BJ (cell line): ENCODE results near the gene AGO3. TPM values are rescaled to one million over a fixed set of nuclear protein-coding genes. Genes with fewer than 3 reads are reported as not detected.

Experiments used
- CTCF ChIA-PET: fragments of 350-600 bp; formaldehyde crosslinking; extraction: SDS; loops from one replicate; lab custom pipeline; 2021; ENCODE audit warnings: antibody characterized with exemption, inconsistent platforms; lab: Yijun Ruan, JAX
- POLR2A ChIA-PET: fragments of 300-600 bp; sonication (Branson Sonifier 250); formaldehyde crosslinking; extraction: SDS; loops from one replicate; lab custom pipeline; 2021; ENCODE audit warnings: antibody characterized with exemption; lab: Charles Lee
- DNase-seq: peaks from one replicate; pipeline ENCODE4 v3.0.0-alpha.2; 2011; ENCODE audit warnings: low read depth
- H3K27me3 ChIP-seq: 2 replicates; pipeline ENCODE4 v1.6.0; 2011; ENCODE audit warnings: low read length; ENCODE audit not compliant: control insufficient read depth, insufficient read depth
- H3K36me3 ChIP-seq: 2 replicates; pipeline ENCODE4 v1.5.1; 2011; ENCODE audit warnings: low read length; ENCODE audit not compliant: control insufficient read depth, insufficient read depth
- H3K4me3 ChIP-seq: 2 replicates; pipeline ENCODE4 v1.5.1; 2011; ENCODE audit warnings: low read depth, mild to moderate bottlenecking, control low read depth, low read length
- CTCF ChIP-seq: IDR thresholded peaks from 2 replicates; pipeline ENCODE4 v1.5.1; 2011; ENCODE audit warnings: low read depth, mild to moderate bottlenecking, control low read depth, inconsistent platforms, low read length, moderate library complexity; ENCODE audit not compliant: insufficient read depth
- polyA plus RNA-seq: library from polyadenylated mRNA; depleted of rRNA; stranded (reverse); fragments of >200 nt; gene quantifications from 2 replicates; pipeline ENCODE4 v1.2.3, GENCODE V29; 2011

The AGO3 gene
- polyA plus RNA-seq, 1 experiment, result 18.9 TPM

- DNase-seq, result no peak
- TF ChIP-seq CTCF, result no peak
- CTCF ChIA-PET, result interaction anchor here (1.0 kb wide), 1 partner anchor 42 kb away, joined by 3 read pairs; no protein-coding TSS in a partner anchor
- Histone ChIP-seq H3K36me3 (peaks cover 8% of the 10 kb centered on the region), H3K27me3 (no peaks in the 10 kb centered on the region), H3K4me3 (no peak overlapping the region)
- POLR2A ChIA-PET, result no interaction called here
Observed at GRCh38 chr1:35923791-35924221, 7.1 kb upstream of the AGO3 start.

DNA sequence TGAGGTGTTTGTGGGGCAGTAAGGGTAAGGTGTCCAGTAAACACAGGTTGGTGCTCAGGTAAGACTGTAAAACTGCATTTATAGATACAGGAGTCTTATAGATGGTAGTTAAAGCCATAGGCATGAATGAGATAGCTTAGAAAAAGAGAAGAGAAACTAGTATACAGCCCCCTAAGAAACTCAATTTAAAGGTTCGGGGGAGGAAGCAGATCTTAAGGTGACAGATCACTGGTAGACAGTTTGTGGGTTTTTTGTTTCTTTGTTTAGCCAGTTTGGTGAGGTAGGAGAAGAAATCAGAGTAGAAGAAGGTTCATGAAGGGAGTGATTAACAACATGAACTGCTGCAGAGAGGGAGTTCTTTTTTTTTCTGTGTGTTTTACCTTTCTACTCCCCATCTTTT lies 6.1 kb upstream of the AGO3 start:
- Histone ChIP-seq H3K27me3 (no peaks in the 10 kb centered on the region), H3K36me3 (no peaks in the 10 kb centered on the region; the same call in 1 of the 2 replicates), H3K4me3 (no peak overlapping the region)
- no peak for TF ChIP-seq CTCF
- DNase-seq, result no peak
- CTCF ChIA-PET, result no interaction called here
- POLR2A ChIA-PET, result no interaction called here

DNA sequence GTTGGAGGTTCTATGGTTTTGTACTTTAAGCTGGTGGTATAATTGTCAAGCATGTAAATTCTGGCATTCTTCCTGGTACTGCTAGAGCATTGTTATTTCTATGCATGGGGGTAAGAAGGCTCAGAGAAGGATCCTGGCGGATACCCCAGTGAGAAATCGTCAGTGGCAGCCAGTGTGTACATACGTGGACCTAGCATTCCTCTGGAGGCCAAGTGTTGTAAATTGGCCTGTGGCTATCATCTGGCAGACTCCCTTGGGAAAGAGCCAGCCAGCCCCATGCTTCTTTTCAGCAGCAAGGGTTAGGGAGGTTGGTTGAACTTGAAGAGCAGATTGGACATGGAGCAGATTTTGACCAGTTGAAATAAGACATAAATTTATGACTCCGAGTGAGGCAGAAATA lies 5.2 kb upstream of the AGO3 start:
- Histone ChIP-seq H3K36me3 (no peaks in the 10 kb centered on the region; the same call in 1 of the 2 replicates), H3K4me3 (no peak overlapping the region), H3K27me3 (no peaks in the 10 kb centered on the region)
- CTCF ChIA-PET, result no interaction called here
- POLR2A ChIA-PET, result no interaction called here
- no peak for DNase-seq
- no peak for TF ChIP-seq CTCF

DNA sequence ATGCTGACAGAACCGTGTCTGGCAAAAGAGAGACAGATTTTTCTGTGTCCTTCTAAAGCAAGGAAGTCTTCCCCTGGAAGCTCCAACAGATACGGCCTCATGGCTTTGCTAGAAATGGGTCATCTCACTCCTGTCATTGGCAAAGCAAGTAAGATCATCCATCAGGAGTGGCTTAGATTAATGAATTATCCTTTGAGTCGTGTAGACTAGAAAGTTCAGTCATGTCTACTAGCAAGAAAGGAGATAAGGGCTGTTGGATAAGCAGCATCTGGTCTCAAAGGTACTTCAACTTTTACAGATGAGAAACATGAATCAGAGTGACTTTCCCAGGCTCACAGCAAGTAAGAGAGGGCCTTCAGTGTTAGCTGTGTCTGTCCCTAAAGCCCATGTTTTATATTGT lies 3.4 kb upstream of the AGO3 start:
- CTCF ChIA-PET, result interaction anchor here (1.3 kb wide), 1 partner anchor 44 kb away, joined by 4 read pairs; the partner anchor contains the start of gene AGO1
- no peak for DNase-seq
- no peak for TF ChIP-seq CTCF
- POLR2A ChIA-PET, result no interaction called here
- no peaks in the 10 kb centered on the region for H3K27me3 ChIP-seq
- no peaks in the 10 kb centered on the region for H3K36me3 ChIP-seq
- H3K4me3 ChIP-seq, result no peak overlapping the region

DNA sequence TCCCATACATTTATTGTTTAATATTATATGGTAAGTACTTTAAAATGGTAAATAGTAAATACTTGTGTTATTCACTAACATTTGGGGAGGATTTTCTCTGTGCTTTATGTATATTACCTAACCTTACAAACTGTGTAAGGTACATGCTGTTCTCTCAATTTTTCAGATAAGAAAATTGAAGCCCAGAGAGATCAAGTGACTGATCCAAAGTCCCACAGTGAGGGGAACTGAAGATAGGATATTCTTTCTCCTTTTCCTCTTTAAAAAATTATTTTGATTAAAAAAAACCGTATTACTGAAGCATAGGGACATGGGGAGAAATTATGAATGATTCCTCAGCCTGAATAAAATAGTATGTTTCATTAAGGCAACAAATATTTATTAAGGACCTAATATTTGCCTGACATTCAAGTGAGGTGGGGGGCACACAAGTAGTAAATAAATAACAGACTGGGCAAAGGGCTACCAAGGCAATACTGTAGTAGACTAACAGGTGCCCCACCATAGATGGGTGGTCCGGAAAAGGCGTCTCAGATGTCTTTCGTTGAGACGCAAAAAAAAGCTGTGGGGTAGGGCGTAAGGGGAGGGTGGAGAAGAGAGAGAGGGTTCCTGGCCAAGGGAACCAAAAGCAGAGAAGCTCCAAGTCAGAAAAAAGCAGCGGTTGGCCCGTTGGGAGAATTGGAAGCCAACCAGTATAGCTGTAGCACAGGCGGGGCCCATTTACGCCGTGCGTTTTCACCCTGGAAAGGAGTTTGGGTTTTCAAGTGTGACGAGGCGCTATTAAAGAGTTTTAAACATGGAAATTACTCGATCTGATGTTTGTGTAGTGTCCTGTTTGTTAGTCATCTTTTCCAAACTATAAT lies 944 bp upstream of the AGO3 start:
- POLR2A ChIA-PET, result interaction anchor here (0.6 kb wide), 1 partner anchor 520 kb away, joined by 3 read pairs; the partner anchor contains the start of gene OSCP1
- no peak for TF ChIP-seq CTCF
- no peaks in the 10 kb centered on the region for H3K36me3 ChIP-seq
- H3K27me3 ChIP-seq, result no peaks in the 10 kb centered on the region
- no peak for DNase-seq
- CTCF ChIA-PET, result interaction anchor here (0.7 to 1.1 kb wide), 2 partner anchors 47 to 207 kb away, joined by 3 read pairs; partner anchors contain the start of gene AGO1
- peak overlapping the region; percentile 98 for H3K4me3 ChIP-seq
